Measurements from ENCODE around the gene GNAI2.
A peak's percentile ranks its signal among the peaks of the same experiment; 100 is the strongest.

GNAI2 gene

DNA sequence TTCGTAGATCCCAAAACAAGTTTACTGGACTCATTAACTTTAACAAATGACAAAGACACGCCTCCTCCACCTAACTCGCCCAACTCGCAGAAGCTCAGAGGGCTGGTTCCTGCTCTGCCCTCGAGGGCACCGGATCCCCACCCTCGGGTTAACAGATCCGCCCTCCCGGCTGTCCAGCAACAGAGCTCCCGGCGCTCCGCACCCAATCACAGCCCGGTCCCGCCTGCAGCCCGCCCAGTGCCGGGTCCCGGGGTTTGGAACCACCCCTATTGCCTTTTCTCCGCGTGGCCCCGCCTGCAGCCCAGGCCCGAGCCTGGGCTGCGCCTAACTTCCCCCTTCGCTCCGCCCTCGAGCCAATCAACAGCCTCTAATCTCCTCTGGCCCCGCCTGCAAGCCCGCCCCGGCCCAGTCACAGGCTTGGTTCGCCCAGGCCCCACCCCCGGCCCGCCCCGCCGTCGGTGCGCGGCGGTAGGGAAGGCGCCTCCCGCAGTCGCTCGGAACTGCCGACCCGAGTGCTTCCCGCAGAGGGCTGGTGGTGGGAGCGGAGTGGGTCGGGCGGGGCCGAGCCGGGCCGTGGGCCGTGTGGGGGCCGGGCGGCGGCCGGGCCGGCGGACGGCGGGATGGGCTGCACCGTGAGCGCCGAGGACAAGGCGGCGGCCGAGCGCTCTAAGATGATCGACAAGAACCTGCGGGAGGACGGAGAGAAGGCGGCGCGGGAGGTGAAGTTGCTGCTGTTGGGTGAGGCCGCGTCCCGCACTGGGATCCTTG is at the start of gene GNAI2:
Gene GNAI2, plus strand, starts transcription at position 489 of the 768 bp plus-strand sequence. Its CDS starts 132 bp downstream, at position 621.
- DNase-seq: peak; percentile 78 to 100 (median 99)

DNA sequence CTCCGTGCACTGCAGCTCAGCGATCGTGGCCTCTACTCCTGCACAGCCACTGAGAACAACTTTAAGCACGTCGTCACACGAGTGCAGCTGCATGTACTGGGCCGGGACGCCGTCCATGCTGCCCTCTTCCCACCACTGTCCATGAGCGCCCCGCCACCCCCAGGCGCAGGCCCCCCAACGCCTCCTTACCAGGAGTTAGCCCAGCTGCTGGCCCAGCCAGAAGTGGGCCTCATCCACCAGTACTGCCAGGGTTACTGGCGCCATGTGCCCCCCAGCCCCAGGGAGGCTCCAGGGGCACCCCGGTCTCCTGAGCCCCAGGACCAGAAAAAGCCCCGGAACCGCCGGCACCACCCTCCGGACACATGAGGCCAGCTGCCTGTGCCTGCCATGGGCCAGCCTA is 48.3 kb upstream of the GNAI2 start:
- DNase-seq: no peak

DNA sequence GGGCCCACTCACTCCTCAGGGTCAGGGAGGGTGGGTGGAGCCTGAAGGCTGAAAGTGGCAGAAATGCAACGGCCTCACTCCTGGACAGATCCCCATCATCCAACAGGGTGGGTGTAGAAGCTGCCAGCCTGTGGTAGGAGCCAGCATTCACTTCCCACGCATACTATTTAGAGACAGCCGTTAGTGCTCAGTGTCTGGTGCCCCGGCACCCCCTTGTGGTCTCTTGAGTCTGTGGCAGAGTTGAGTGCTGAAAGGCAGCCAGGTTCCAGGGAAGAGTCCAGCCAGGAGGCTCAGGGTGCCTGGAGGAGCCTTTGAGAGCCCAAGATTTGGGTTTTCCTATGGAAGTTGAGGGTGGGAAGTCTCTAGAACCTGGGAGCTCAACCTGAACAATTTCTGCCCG is 46.7 kb upstream of the GNAI2 start:
- DNase-seq: peak in 54 of 58 donors; percentile 13 to 90 (median 57)

- no peak for DNase-seq
These were observed 46.0 kb upstream of the GNAI2 start for GRCh38 chr3:50189989-50190388.

- DNase-seq: no peak
These were observed 44.9 kb upstream of the GNAI2 start, which contains the start of gene GNAT1 for GRCh38 chr3:50190936-50191660. GNAT1 (plus strand) TSS chr3:50191610; CDS start chr3:50191726, 116 bp downstream.

DNA sequence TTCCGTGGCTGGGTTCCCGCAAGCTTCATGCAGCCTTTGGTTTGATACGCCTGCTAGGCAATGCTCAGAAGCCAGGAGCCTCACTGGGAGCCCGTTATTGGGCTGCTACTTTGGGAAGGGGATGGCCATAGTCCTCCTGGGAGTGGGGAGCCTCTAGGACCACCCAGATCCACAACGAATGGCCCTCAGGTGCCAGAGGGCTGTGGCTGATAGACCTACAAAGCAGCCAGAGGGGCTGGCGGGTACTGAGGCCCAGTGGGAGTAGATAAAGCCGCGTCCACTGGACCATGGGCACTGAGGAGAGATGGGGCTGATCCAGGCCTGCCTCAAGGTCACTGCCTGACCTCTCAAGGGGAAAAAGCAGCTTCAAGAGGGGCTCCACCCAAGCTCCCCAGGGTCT is 43.9 kb upstream of the GNAI2 start:
- no peak for DNase-seq

- DNase-seq: peak in 50 of 58 donors; percentile 5 to 85 (median 32)
These were observed 43.3 kb upstream of the GNAI2 start for GRCh38 chr3:50192689-50193141.

GRCh38 chr3:50193286-50193685 is 42.7 kb upstream of the GNAI2 start:
- DNase-seq: no peak

GRCh38 chr3:50193746-50194127 is 42.3 kb upstream of the GNAI2 start:
- DNase-seq: no peak

DNA sequence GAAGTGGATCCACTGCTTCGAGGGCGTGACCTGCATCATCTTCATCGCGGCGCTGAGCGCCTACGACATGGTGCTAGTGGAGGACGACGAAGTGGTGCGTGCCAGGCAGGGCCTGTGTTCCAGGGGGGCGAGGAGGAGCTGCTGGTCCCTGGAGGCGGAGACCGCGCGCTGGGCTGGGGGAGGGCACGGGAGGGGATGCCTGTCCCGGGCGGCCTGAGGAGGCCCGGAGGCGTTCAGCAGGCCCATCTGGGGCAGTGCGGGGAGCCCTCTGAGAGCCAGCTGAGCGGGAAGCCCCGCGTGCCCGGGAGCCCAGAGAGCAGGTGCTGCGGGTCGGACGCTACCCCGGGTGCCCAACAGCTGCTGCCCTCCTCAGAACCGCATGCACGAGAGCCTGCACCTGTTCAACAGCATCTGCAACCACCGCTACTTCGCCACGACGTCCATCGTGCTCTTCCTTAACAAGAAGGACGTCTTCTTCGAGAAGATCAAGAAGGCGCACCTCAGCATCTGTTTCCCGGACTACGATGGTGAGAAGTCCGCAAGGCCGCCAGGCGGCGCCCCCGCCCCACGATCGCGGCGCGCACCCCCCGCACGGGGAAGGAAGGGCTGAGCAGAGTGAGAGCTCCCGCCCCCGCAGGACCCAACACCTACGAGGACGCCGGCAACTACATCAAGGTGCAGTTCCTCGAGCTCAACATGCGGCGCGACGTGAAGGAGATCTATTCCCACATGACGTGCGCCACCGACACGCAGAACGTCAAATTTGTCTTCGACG is 41.7 kb upstream of the GNAI2 start:
- DNase-seq: peak in 49 of 58 donors; percentile 4 to 76 (median 48)

DNA sequence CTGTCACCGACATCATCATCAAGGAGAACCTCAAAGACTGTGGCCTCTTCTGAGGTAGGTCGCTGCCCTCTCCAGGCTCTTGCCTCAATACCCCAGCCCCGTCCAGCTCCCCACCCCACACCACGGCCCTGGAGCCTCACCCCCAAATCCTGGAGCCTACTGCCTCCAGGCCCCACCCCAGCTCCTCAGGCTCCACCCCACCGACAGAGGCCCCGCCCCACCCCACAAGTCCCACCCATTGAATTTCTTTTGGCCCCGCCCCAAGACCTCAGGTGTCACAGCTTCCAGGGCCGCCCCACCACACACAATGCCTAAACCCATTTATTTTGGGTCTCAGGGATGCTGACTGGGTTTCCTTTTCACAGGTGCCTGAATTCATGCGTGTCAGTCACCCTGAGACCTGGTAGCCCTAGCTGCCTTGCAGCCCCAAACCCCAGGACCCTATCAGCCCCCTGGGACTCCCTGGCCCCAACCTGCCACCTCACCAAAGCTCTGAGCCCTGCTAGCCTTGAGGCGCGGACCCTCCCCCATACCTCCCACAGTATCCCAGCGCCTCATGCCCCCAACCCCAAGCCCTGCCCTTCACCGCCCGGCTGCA is 41.0 kb upstream of the GNAI2 start:
- no peak for DNase-seq

- no peak for DNase-seq
These were observed 40.3 kb upstream of the GNAI2 start for GRCh38 chr3:50195501-50196252.

DNA sequence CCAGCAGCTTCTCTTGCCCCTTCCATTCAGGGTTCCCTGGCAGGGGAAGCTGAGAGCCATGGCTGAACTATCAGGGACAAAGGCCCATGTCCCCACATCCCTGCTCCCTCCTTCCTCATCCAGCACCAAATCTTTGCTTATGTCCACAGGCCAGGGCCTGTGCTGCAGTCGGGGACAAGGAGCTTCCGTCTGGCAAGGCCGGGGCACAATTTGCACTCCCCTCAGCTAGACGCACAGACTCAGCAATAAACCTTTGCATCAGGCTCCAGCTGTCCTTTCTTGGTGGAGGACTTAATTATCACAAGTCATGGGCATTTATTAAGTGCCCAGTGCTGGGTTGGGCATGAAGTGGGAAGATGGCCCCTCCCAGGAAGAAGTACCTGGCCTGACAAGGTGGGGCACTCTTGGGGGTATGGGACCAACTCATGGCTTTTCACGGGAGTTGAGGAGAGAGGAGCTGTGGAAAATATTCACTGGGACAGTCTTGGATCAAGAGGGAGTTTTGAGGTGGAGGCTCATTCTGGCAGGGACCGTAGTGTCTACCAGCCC is 39.7 kb upstream of the GNAI2 start:
- no peak for DNase-seq

DNA sequence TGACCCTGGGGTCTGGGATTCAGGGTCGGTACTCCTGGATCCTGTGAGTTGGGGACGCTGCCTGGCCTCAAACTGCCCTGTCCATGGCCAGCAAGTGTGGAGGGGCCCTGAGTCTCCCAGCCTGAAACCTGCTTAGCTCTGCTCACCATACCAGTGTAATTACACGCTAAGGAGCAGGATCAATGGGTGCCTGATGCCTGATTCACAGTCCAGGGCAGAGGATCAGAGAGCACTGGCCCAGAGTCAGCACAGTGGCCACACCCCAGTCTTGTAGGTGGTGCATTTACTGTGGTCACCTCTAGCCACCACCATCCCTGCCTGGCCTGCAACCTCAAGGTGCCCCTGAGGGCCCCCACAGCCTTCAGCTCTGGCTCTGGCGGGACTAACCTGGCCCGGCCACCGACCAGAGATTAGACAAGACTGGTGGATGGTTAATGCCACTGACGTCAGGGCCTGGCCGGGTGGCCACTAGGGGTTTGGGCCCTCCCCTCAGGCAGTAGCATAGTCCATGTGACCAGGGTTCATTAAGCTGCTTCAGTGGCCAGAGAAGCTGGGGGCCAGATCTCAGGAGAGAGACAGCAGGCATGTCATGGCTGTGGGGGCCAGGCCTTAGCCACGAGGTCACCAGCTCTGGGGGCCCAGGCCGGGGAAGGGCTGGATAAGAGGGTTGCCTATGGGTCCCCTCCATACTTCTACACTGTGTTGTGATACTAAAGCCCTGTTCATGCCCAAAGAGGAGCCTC is 34.3 kb upstream of the GNAI2 start:
- DNase-seq: no peak

DNA sequence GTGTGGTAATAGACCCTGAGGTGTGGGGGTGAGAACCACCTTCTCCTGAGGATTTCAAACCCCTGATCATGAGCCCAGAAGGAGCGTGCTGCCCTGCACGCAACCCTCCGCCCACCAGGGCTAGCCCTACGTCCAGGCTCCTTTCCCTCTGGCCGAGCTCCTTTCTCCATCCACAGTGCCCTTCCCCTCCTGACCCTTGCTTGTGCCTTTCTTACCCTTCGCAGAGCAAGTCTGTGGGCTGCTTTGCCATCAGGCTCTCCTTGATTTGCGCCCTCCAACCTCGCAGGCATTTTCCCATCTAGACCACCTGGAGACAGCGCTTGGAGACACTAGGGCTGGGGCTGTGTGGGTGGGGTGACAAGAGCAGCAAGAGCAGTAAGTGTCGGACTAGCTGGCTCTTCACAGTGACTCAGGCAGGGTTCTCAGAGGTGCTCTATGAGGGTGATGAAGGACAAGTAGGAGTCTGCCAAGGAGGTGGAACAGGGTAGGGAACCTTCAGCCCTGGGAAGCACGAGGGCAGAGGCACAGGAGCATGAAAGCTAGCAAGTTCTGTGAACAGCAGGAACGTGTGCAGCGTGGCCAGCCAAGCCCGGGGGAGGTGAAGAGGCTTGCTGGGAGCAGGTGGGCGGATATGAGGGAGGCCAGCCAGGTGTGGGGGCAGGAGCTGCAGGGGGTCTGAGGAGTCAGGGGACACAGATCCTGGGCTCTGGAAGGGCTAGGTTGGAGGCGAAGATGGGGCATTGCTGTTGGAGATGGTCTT is 33.5 kb upstream of the GNAI2 start:
- DNase-seq: no peak

DNA sequence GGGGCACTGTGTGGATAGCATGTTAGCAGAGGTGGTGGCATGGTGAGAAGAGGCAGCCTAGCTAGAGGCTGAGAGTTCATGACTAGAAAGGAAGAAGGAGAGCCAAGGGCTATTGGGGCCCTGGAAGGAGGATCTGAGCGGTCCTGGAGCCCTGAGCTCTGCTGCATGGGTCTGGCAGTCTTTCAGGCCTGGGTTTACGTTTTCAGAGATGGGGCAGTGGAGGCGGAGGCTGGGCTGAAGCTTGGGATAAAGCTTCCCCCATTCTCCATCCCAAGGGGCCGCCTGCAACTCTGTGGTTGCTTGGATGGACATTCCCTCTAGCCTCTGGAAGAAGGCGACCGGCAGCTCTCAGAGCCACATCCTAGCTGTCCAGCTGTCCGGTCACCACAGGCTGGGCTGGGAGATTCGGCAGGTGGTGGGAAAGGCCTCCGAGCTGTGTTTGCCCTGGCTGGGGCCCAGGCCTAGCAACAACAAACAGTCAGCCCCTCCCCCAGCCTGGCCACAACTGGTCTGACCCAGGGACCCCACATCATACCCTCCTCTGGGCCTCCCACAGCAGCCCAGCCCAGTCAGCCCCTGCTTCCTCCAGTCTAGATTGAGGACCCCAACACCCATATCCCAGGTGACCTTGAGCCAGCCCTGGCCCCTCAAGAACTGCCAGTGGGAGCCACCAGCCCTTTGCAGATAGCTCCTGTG is 32.7 kb upstream of the GNAI2 start:
- DNase-seq: no peak

- DNase-seq: no peak
These were observed 31.9 kb upstream of the GNAI2 start for GRCh38 chr3:50203809-50204803.
